HepG2 (cell line): Measurements from ENCODE around the gene SINHCAF. TPM values are rescaled to one million over a fixed set of nuclear protein-coding genes. Genes with fewer than 3 reads are reported as not detected.
A peak's percentile ranks its signal among the peaks of the same experiment; 100 is the strongest.

ENCODE experiments used
- CBFB ChIP-seq: sonication (generic); formaldehyde crosslinking; IDR thresholded peaks from 2 replicates; pipeline ENCODE4 v1.4.0; 2020; ENCODE audit warnings: missing genetic modification reagents
- FLYWCH1 ChIP-seq: sonication (generic); formaldehyde crosslinking; IDR thresholded peaks from 2 replicates; pipeline ENCODE4 v1.8.1; 2023; ENCODE audit warnings: mild to moderate bottlenecking, missing genetic modification reagents
- GPBP1L1 ChIP-seq: sonication (generic); formaldehyde crosslinking; IDR thresholded peaks from 2 replicates; pipeline ENCODE4 v1.5.0; 2020; ENCODE audit warnings: mild to moderate bottlenecking, missing genetic modification reagents
- HOXA7 ChIP-seq: sonication (generic); formaldehyde crosslinking; IDR thresholded peaks from 2 replicates; pipeline ENCODE4 v1.8.1; 2022; ENCODE audit warnings: mild to moderate bottlenecking, missing genetic modification reagents, moderate library complexity
- ISL2 ChIP-seq: sonication (generic); formaldehyde crosslinking; IDR thresholded peaks from 2 replicates; pipeline ENCODE4 v1.5.0; 2020; ENCODE audit warnings: missing genetic modification reagents
- JUN ChIP-seq: sonication (generic); formaldehyde crosslinking; IDR thresholded peaks from 2 replicates; pipeline ENCODE4 v1.4.0; 2020; ENCODE audit warnings: mild to moderate bottlenecking, missing genetic modification reagents
- MYNN ChIP-seq: sonication (generic); formaldehyde crosslinking; IDR thresholded peaks from 2 replicates; pipeline ENCODE4 v1.4.0; 2020; ENCODE audit warnings: mild to moderate bottlenecking, low read depth, missing genetic modification reagents
- NBN ChIP-seq: fragments of 450-650 bp; conservative IDR thresholded peaks from 2 replicates; pipeline ENCODE4 v1.6.1; 2017
- POLR2G ChIP-seq: fragments of 200-400 bp; formaldehyde crosslinking; IDR thresholded peaks from 2 replicates; pipeline ENCODE4 v1.6.1; 2018; ENCODE audit warnings: mild to moderate bottlenecking, low read depth, low read length, moderate library complexity
- SRF ChIP-seq: IDR thresholded peaks from 2 replicates; pipeline ENCODE4 v1.6.1; 2011; ENCODE audit warnings: mild to moderate bottlenecking, low read depth, low read length, moderate library complexity
- TAF1 ChIP-seq: sonication (generic); formaldehyde crosslinking; IDR thresholded peaks from 2 replicates; pipeline ENCODE4 v1.4.0; 2020; ENCODE audit warnings: missing genetic modification reagents
- TARDBP ChIP-seq: sonication (generic); formaldehyde crosslinking; IDR thresholded peaks from 2 replicates; pipeline ENCODE4 v1.8.0; 2022; ENCODE audit warnings: mild to moderate bottlenecking, missing genetic modification reagents
- TBL1XR1 ChIP-seq: fragments of 150-350 bp; IDR thresholded peaks from 2 replicates; pipeline ENCODE4 v1.6.1; 2014; ENCODE audit warnings: borderline replicate concordance, low read length; ENCODE audit not compliant: partially characterized antibody
- TBX3 ChIP-seq: fragments of 450-650 bp; IDR thresholded peaks from 2 replicates; pipeline ENCODE4 v1.6.1; 2017; ENCODE audit warnings: antibody characterized with exemption, mild to moderate bottlenecking, inconsistent platforms, borderline replicate concordance
- TERF1 ChIP-seq: sonication (generic); formaldehyde crosslinking; IDR thresholded peaks from 2 replicates; pipeline ENCODE4 v1.8.0; 2022; ENCODE audit warnings: mild to moderate bottlenecking, missing genetic modification reagents, moderate library complexity
- ZGPAT ChIP-seq: IDR thresholded peaks from 2 replicates; pipeline ENCODE4 v1.6.1; 2016; ENCODE audit warnings: mild to moderate bottlenecking
- ZNF280D ChIP-seq: sonication (generic); formaldehyde crosslinking; IDR thresholded peaks from 2 replicates; pipeline ENCODE4 v1.5.1; 2020; ENCODE audit warnings: mild to moderate bottlenecking, missing genetic modification reagents
- ZNF362 ChIP-seq: sonication (generic); formaldehyde crosslinking; IDR thresholded peaks from 2 replicates; pipeline ENCODE4 v1.4.0; 2020; ENCODE audit warnings: missing genetic modification reagents, mild to moderate bottlenecking, borderline replicate concordance
- ZNF788 ChIP-seq: sonication (generic); formaldehyde crosslinking; IDR thresholded peaks from 2 replicates; pipeline ENCODE4 v1.5.0; 2020; ENCODE audit warnings: mild to moderate bottlenecking, missing genetic modification reagents, borderline replicate concordance
- ZSCAN29 ChIP-seq: sonication (generic); formaldehyde crosslinking; conservative IDR thresholded peaks from 2 replicates; pipeline ENCODE4 v1.4.0; 2020; ENCODE audit warnings: mild to moderate bottlenecking, missing genetic modification reagents
- polyA plus RNA-seq, 8 experiments: library from polyadenylated mRNA; depleted of rRNA in 3 of 8; stranded (reverse) in 7 of 8; unstranded in 1 of 8; fragments of >200 nt; fragmentation: Illumina TruSeq in 4 of 8; extraction: Trizol in 4 of 8; gene quantifications; 2 replicates each; pipeline versions ENCODE4 v1.2.1 to v1.2.3, GENCODE V29; 2011 to 2016; ENCODE audit warnings: low read depth in 4 of 8, missing spikeins in 1 of 8, mixed read lengths in 1 of 8; ENCODE audit not compliant: insufficient read depth in 1 of 8
- total RNA-seq, 5 experiments: library from RNA; depleted of rRNA; stranded (reverse); fragments of >200 nt; fragmentation: Illumina TruSeq; extraction: Trizol; gene quantifications; 2 replicates each; pipeline ENCODE4 v1.2.3, GENCODE V29; 2016; ENCODE audit warnings: low read depth in 1 of 5
- TF ChIP-seq, protein P1 (sequence below): IDR thresholded peaks from 2 replicates; pipeline ENCODE4 v1.6.1; 2016; ENCODE audit warnings: mild to moderate bottlenecking, missing biosample characterization, missing genetic modification reagents

SINHCAF gene
- total and polyA plus RNA-seq, 2 of the 13 experiments (the other 11 are each of a cell fraction or from before 2014, with no cell fraction given): 54.6 to 97.8 TPM

GRCh38 chr12:31325877-31326631 is at the start of gene SINHCAF (continued):
- TF ChIP-seq HOXA7 (CRISPR knock-in tag) (no peak), TARDBP (CRISPR knock-in tag) (no peak), SRF (peak; percentile 97), ZNF280D (CRISPR knock-in tag) (no peak), FLYWCH1 (no peak), CBFB (no peak), ZNF788 (CRISPR knock-in tag) (no peak), JUN (CRISPR knock-in tag) (no peak), POLR2G (peak; percentile 95), NBN (no peak), ZNF362 (peak; percentile 66; the same call in 1 of the 2 replicates), ZSCAN29 (CRISPR knock-in tag) (no peak), ISL2 (CRISPR knock-in tag) (no peak), TERF1 (no peak), TBL1XR1 (no peak), TBX3 (no peak), GPBP1L1 (no peak), MYNN (CRISPR knock-in tag) (no peak; the same call in 1 of the 2 replicates), TAF1 (CRISPR knock-in tag) (peak; percentile 95), ZGPAT (peak; percentile 65; the same call in 1 of the 2 replicates)
- TF ChIP-seq, protein P1, sequence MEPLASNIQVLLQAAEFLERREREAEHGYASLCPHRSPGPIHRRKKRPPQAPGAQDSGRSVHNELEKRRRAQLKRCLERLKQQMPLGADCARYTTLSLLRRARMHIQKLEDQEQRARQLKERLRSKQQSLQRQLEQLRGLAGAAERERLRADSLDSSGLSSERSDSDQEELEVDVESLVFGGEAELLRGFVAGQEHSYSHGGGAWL (CRISPR knock-in tag): no peak
